ENCODE data around the gene EIF4B.
A peak's percentile ranks its signal among the peaks of the same experiment; 100 is the strongest.
"Not testable (repeated sequence)": the region's sequence is repeated elsewhere in the genome, so short reads cannot be mapped to it uniquely, and the experiment has no call there.

The EIF4B gene

DNA sequence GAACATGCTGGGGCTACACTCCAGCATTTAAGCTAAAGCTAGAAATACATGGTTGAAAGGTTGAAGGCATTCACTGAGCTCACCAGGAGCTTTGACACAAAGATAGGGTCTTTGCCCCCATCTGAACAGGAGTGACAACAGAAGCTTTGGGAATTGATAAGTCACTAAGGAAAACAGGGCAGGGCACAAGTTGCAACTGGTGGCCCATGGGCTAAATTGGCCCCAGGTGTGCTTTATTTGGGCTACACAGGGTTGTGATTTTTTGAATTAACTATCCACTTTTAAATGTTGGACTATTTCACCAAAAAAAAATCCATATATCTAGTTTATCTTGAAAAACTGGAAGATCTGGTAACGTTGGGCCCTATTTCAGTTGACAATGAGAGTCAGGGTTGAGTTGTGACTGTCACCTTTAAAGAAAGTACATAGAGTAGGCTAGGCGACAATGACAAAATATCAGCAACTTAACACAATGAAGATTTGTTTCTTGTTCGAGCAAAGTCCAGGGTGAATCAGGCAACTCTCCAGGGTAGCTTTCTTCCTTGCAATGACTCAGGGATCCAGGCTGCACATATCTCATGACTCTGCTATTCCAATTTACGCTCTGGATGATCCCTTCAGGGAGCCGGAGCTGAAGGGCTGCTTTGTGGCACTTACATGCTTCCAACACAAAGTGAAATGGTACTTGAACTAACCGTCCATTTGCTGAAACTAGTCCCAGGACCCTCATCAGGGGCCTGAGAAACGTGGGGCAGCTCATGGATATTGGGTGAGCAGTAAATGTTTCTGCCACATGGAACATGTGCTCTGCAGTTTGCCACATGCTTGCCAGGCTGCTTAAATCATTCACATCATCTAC is 13.3 kb upstream of the EIF4B start:
- no peak for DNase-seq (ENCODE audit: low read depth in 2 of 2)

- no peak for DNase-seq (ENCODE audit: low read depth in 2 of 2)
Observed at GRCh38 chr12:52993558-52993869, 12.7 kb upstream of the EIF4B start.

DNA sequence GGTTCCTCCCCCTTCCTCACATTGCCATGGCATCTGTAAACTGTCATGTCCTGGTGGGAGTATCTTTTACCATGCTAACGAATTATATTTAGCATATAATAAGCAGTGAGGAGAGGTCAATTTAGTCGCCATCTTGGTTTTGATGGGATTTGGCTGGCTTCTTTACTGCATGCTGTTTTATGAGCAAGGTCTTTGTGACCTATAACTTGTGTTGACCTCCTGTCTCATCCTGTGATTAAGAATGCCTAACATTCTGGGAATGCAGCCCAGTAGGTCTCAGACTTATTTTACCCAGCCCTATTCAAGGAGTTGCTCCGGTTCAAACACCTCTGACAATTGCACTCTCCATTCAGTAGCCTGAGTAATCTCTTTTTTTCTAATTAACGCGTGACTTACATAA is 2.1 kb upstream of the EIF4B start:
- no peak for DNase-seq (ENCODE audit: low read depth in 2 of 2)

DNA sequence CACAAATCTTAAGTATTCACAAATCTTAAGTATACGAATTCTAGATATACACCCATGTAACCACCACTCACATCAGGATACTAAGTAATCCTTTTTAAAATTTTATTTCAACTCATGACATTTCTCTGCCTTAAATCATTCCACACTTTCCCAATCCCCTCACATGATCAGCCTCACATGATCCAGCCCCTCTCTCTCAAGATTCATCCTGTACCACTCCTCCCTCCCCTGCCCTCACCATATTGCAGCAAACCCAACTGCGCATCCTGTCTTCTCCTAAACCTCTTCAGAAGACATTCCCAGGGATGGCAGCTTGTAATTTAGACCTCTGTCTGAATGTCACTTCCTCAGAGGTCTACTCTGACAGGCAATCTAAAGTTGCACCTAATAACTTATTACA is 1.7 kb upstream of the EIF4B start:
- DNase-seq (ENCODE audit: low read depth in 2 of 2), result no peak

- DNase-seq (ENCODE audit: low read depth in 2 of 2), result no peak
Observed at GRCh38 chr12:53005215-53005985, 856 bp upstream of the EIF4B start.

GRCh38 chr12:53006810-53007309 is 604 bp downstream of the EIF4B start:
- DNase-seq (ENCODE audit: low read depth in 2 of 2), result peak; percentile 42 to 66

DNA sequence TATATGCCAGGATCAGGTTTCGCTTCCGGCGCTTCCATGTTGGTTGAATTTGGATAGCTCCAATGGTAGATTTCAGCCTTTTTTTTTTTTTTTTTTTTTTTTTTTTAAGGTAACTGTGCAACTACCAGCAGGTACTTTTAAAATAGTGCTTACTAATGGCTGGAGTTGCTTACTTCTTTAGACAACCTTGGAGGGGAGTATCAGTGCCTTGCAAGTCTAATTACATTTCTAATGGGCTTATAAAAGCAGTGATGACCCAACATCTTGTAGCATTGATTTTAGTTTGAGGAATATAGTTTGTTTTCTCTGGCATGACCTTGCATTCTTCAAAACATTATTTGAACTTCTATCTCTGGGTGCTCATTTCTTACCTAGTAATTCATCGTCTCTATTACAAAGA is 1.1 kb downstream of the EIF4B start:
- no peak for DNase-seq (ENCODE audit: low read depth in 2 of 2)

DNA sequence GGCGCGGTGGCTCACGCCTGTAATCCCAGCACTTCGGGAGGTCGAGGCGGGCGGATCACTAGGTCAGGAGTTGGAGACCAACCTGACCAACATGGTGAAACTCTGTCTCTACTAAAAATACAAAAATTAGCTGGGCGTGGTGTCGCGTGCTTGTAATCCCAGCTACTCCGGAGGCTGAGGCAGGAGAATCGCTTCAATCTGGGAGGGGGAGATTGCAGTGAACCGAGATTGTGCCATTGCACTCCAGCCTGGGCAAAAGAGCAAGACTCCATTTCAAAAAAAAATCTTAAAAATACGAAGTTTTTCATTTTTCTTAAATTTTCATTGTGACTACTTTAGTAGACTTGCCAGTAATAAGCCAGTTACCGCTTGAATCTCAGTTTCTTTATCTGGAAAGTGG is 2.5 kb downstream of the EIF4B start:
- DNase-seq (ENCODE audit: low read depth in 2 of 2), result not testable (repeated sequence)

- DNase-seq (ENCODE audit: low read depth in 2 of 2), result no peak
Observed at GRCh38 chr12:53010955-53011354, 4.7 kb downstream of the EIF4B start.

DNA sequence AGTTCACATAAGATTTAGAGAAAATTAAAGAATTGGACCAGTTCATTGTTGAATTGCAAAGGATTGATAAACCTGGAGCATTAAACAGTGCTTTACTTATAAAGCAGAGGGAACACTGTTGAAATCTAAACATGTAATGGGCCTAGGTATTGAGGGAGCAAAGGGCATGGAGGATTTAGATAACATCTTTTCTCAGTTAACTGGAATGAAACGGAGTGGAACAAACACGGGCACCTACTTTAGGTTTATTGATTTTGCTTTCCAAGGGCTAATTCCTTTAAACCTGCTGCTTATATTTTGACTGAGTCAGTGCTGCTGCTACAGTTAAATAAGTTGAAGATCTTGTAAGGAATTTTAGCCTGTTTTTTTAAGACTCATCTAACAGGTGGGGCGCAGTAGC is 5.6 kb downstream of the EIF4B start:
- DNase-seq (ENCODE audit: low read depth in 2 of 2), result no peak

GRCh38 chr12:53012928-53013327 is 6.7 kb downstream of the EIF4B start:
- DNase-seq (ENCODE audit: low read depth in 2 of 2), result no peak

DNA sequence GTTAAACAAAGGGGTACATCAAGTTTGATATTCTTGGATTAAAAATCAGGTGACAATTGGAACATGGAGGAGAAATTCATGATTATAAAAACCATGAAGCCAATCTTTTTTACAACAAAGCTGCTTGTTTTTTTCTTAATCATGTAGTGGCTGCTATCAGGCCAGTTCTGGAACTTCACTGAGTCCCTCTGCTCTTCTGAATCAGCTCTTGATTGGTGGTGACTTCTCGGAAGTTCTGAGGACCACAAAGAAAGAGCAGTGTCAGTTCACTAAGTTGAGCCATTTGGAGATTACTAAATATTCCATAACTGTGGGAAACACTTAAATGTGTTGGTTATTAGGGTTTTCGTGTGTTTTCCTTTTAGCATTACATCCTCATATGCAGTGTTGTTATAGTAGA is 8.5 kb downstream of the EIF4B start:
- DNase-seq (ENCODE audit: low read depth in 2 of 2), result no peak

DNA sequence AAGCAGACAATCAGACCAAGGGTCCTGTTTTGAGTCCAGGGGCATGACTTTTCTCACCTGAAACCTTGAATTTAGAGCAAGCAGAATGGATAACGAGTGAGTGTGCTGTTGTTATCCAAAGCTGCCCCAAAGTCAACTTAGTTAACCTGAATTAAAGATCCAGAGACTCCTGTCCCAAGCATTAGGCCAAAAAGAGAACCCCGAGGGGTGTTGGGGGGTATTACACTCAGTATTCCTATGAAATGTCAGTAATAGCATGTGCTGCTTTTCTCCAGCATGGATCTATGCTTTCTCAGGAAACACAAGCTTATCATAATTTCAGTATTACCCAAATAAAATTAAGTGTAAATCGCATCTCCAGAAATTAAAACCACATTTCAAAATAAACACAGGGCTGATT is 19.0 kb downstream of the EIF4B start:
- no peak for DNase-seq (ENCODE audit: low read depth in 2 of 2)

- DNase-seq (ENCODE audit: low read depth in 2 of 2), result not testable (repeated sequence)
Observed at GRCh38 chr12:53027014-53027413, 20.8 kb downstream of the EIF4B start.

DNA sequence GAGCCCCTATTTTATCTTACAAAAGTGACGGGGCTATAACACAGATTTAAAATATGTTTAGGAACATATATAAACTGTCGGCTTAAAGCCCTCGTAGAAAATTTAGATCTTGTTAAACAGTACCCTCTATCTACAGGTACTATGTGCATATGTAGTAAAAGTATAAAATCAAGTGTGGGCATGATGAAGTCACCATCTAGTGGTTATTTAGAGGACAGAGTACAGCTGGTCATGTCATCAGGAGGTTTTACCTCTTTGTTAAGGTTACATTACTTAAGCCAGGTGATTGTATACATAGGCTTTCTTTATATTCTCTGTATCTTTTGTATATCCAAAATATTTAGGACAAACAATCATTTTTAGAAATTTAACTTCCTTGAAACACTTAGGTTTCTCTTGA is 25.4 kb downstream of the EIF4B start:
- no peak for DNase-seq (ENCODE audit: low read depth in 2 of 2)

DNA sequence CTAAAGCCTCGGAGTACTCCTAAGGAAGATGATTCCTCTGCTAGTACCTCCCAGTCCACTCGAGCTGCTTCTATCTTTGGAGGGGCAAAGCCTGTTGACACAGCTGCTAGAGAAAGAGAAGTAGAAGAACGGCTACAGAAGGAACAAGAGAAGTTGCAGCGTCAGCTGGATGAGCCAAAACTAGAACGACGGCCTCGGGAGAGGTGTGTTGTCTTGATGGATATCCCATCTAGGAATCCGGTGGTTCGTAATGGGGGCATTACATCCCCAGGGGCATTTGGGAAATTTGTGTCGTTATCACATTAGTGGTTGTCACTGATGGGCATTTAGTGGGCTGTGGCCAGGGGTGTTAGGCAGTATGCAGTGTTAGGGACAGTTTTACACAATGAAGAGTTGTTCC is 27.6 kb downstream of the EIF4B start:
- not testable (repeated sequence) for DNase-seq (ENCODE audit: low read depth in 2 of 2)

- no peak for DNase-seq (ENCODE audit: low read depth in 2 of 2)
Observed at GRCh38 chr12:53034459-53034858, 28.2 kb downstream of the EIF4B start.

- no peak for DNase-seq (ENCODE audit: low read depth in 2 of 2)
Observed at GRCh38 chr12:53036802-53037201, 30.5 kb downstream of the EIF4B start.

DNA sequence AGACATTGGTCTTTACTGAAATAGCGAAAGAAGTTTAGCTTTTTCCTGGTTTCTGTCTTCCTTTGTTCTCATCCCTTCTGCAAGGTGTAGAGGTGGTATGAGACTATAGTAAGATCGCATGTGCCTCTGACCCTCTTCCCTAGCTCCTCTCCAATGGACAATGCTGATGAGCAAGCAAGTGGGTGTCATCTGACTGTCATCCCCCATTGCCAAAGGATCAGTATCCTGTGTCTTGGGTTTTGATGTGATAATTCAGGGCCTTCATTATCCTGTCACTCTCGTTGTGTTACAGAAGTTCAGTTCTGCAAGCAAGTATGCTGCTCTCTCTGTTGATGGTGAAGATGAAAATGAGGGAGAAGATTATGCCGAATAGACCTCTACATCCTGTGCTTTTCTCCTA is 33.6 kb downstream of the EIF4B start:
- DNase-seq (ENCODE audit: low read depth in 2 of 2), result no peak

- no peak for DNase-seq (ENCODE audit: low read depth in 2 of 2)
Observed at GRCh38 chr12:53042607-53043454, 36.6 kb downstream of the EIF4B start.

- DNase-seq (ENCODE audit: low read depth in 2 of 2), result no peak
Observed at GRCh38 chr12:53044052-53044581, 37.9 kb downstream of the EIF4B start.

Data from stimulated activated CD4-positive, alpha-beta T cell treated with anti-CD3 and anti-CD28 coated beads, Interleukin-1b, Interleukin-23, amount 100 ng/mL, for 1 hour (primary cell).